HG02623 (cell line): ENCODE results near the gene PTPN1.
"Not testable (repeated sequence)": the region's sequence is repeated elsewhere in the genome, so short reads cannot be mapped to it uniquely, and the experiment has no call there.

Experiments used
- ATAC-seq: cut with Tn5 transposase; IDR thresholded peaks from one replicate; pipeline ENCODE4 v1.9.1; 2021; ENCODE audit warnings: moderate library complexity; ENCODE audit not compliant: unreplicated experiment

The PTPN1 gene

GRCh38 chr20:50527068-50527605 is 17.0 kb downstream of the PTPN1 start:
- ATAC-seq, result no peak

- no peak for ATAC-seq
These were observed 17.9 kb downstream of the PTPN1 start for GRCh38 chr20:50528129-50528528.

- no peak for ATAC-seq
These were observed 18.7 kb downstream of the PTPN1 start for GRCh38 chr20:50528804-50529351.

DNA sequence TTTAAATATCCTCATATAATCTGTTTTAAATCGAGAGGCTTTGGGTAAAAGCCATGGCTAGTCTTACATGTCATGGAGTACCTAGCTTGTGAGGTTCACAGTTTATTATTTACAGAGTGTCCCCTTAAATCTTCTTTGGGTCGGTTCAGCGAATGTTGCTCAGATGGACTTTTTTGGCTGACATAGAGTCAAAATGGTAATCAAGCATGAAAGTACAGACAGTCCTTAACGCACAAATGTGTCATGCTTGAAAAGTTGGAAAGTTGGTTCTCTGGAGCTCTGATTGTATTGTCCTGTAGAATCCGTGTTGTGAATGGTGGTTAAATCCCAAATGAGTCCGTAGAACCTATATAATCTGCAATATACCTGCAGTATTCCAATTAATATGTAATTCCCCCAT is 22.0 kb downstream of the PTPN1 start:
- ATAC-seq, result no peak

DNA sequence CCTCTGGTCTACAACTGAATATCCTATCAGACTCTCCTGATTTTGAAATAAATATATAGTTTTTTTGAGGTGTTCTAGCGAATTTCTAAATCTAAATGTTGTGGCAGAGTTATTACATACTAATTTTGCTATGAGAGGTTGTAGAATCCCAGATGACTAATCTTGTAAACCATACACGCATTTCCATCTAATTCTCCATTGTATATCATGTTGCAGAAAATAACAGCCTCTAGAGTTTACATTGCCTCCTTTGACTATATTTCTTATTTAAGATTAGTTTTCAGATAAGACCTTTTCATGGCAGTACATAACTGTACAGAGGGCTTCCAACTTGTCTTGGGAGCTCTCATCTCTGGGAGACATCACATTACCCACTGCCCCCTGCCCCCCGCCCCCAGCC is 22.9 kb downstream of the PTPN1 start:
- no peak for ATAC-seq

DNA sequence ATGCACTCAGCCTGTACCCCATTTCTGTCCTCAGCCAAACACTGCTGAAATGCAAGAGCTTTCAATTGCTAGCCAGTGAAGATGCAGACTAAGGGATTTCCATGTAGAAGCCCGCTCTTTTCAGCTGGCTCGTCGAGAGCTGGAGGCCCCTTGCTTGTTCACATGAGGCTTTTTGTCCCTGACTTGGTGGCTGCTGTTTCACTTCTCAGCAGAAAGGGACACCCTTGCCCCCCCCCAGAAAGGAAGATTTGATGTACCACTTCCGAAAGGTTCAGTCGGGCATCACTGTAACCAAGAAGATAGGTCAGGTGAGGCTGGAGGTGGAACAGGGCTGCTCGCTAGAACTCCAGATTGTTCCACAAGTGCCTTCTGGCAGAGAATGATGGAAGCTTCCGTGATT is 23.3 kb downstream of the PTPN1 start:
- no peak for ATAC-seq

- ATAC-seq, result no peak
These were observed 24.4 kb downstream of the PTPN1 start for GRCh38 chr20:50534567-50534966.

DNA sequence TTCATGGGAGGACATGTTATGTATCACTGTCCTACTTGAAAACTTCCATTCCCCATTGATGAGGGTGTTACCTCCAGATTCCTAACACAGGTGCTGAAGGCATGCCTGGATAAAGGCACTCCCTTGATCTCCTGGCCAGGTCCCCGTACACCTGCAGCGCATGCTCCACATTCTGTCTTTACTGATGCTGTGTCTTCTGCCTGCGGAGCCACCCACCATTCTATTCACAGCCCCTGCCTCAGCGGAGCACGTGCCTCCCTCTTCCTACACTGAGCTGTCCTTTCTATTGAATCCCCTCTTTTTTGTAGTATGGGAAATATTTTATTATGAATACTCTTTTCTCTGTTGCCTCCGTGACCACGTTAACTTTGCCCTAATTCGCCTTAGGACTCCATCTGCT is 25.0 kb downstream of the PTPN1 start:
- ATAC-seq, result no peak

DNA sequence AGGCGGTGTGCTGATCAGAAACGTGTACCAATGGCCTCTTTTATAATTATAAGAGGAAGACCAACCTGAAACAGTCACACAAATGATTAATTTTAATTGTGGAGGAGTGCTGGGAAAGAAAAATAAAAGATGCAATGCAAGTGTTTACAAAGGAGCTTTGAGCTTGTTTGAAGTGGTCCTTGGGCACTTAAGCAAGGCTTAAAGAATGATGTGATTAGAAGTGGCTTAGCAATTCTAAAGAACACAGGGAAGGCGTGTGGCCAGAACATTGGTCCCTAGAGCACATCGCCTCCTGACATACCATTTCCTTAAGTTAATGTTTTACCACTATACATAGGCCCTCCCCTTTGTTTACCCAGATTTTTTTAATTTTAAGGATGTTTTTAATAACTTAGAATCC is 26.1 kb downstream of the PTPN1 start:
- ATAC-seq, result no peak

DNA sequence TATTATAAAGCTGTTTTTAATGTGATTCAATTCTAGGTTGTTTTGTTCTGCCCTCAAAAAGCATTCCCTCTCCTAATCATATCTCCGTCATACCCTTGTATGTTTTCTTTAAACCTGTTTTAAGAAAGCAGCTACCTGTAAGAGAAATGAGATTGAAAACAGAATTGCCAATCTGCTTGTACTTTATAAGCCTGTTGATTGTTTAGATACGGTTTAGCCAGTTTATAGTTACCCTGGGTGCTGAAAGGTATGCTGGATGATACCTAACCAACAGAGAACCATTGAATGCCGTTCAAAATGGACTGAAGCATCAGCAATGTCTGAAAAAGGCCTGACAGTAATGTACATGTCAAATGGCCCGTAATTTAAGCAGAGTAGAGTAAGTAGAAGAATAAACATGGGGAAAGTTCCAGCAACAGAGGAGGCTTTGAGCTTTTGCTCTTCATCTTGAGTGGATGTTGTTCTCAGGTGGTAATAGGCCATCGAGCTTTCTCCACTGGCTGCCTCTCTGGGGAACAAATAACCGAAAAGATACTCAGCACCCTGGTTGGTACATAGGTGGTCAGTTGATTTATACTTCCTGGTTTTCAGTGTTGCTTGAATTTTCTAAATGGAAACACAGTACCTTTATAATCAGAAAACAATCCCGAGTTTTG is 27.5 kb downstream of the PTPN1 start:
- ATAC-seq, result no peak

- no peak for ATAC-seq
These were observed 28.1 kb downstream of the PTPN1 start for GRCh38 chr20:50538276-50538675.

- ATAC-seq, result not testable (repeated sequence)
These were observed 29.6 kb downstream of the PTPN1 start for GRCh38 chr20:50539798-50540197.

GRCh38 chr20:50540620-50541605 is 30.7 kb downstream of the PTPN1 start:
- ATAC-seq, result no peak

- no peak for ATAC-seq
These were observed 31.4 kb downstream of the PTPN1 start for GRCh38 chr20:50541606-50542041.

DNA sequence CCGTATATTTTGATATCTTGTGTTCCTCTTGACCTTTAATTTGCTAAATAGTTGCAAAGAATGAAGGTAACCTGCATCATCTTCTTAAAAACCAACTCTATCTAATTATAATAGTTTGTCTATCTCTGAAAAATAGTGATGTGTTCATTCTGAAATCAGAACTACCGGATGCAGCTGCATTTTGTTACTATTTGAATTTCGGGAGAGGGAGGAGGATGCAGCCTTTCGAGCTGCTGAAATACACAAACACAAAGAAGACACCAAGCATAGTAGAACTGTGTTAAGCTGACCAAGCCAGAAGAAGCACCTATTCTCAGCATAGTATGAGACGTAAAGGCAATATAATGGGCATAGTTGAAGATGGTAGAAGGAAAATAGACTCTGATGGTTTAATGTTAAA is 33.1 kb downstream of the PTPN1 start:
- no peak for ATAC-seq

DNA sequence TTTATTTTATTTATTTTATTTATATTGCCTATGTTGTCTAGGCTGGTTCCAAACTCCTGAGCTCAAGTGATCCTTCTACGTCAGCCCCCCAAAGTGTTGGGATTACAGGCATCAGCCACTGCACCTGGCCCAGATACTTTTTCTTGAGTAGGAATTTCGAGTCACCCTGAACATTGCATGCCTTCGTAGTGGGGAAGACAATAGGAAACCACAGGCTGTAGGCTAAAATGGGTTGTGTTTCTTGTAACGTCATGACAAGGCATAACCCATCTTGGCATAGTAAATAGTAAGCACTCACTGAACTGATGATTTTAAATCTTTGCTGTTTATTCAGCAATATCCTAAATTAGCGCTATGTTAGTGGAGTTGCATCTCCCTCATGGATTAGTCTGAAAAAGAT is 34.9 kb downstream of the PTPN1 start:
- ATAC-seq, result no peak

DNA sequence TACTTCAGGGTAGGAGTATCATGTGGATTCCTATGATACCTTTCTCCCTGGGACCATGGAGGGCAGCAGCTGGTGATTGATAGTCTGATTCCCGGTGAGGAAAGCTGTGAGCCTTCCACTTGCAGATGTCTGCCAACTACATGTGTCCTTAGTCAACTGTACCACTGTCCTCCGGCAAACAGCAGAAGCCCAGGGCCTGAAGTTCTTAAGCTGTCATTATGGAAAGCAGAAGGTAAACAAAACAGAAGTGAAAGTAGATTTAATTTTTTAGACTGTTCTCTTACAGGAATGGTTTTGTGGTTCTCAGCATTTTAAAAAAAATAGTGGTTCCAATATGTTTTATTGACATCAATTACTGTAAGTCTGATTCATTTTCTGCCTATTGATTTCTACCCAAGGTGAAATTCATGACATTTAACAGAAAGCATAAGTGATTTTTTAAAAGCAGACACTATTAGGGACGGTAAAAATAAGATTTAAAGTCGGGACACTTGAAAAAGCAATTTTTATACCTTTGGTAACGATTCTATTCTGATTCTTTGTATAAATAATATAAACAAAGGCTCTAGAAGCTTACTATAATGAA is 36.6 kb downstream of the PTPN1 start:
- ATAC-seq, result no peak

DNA sequence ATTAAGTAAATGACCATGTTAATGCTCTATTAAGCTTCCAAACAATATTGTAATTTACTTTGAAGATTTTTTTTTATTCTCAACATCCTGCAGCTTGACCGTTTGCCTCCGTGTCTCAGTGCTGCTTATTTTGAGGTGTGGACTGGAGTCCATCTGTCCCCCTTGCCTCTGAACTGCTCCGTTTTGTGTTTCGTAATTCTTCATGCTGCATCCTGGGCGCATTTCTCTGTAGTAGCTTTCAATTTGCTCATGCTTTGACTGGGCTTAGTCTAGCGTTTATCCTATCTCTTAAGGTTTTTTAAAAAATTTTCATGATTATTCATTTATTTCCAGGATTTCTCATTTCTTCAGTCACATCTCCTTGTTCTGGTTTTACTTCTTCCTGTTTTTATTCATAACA is 37.8 kb downstream of the PTPN1 start:
- ATAC-seq, result no peak

GRCh38 chr20:50548396-50548795 is 38.2 kb downstream of the PTPN1 start:
- ATAC-seq, result no peak

DNA sequence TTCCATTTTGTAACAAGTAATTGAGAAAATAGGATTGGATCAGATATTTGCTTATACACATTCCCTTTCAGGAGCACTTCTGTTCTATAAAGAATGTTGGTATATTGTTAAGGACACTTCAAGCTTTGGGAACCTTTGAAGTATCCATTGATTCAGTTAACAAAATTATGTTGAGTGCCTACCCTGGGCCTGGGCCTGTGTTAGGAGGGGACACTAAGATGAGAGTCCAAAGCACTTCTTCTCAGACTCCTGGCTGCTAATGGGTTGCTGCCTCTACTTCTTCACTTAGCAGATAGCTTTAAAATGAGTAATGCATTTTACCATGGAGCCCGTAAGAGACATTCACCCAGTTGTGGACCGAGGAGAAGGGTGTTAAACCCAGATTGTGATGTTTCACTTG is 40.3 kb downstream of the PTPN1 start:
- no peak for ATAC-seq

DNA sequence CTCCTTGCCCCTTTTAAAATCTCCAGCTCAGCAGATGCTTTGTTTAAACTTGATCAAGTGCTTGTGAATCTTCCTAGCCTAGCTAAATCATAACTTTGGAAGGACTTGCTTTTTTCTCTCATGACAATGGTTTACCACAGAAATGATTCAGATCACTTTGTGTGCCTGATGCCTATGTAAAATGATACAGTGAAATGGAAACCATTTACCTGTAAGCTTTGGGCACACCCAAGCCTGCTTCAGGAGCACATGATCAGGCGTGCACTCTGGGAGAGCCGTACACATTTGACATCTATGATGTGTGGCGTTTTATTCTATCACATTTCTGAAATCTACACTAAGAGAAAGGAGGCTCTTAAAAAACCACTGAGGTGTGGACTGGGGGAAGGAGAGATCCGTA is 41.1 kb downstream of the PTPN1 start:
- no peak for ATAC-seq
